Fibroblast of the aortic adventitia (primary cell): ENCODE data around the gene RCC1. TPM values are rescaled to one million over a fixed set of nuclear protein-coding genes. Genes with fewer than 3 reads are reported as not detected.

ENCODE experiments used
- DNase-seq: peaks from one replicate; pipeline ENCODE4 v3.0.0-alpha.2; 2010; ENCODE audit warnings: low read depth
- H3K4me3 ChIP-seq: 2 replicates; pipeline ENCODE4 v1.5.1; 2011; ENCODE audit warnings: low read depth, mild to moderate bottlenecking, control low read depth, low read length, moderate library complexity
- total RNA-seq: library from RNA; depleted of rRNA; stranded (reverse); fragments of >200 nt; gene quantifications from 2 replicates; pipeline ENCODE4 v1.2.3, GENCODE V29; 2012; ENCODE audit warnings: low replicate concordance
- TF ChIP-seq, protein P1 (sequence below): IDR thresholded peaks from 2 replicates; pipeline ENCODE4 v1.5.1; 2011; ENCODE audit warnings: mild to moderate bottlenecking, low read length, control low read depth, inconsistent platforms; ENCODE audit not compliant: insufficient read depth

The RCC1 gene
- total RNA-seq, 1 donor, result 28.8 TPM

DNA sequence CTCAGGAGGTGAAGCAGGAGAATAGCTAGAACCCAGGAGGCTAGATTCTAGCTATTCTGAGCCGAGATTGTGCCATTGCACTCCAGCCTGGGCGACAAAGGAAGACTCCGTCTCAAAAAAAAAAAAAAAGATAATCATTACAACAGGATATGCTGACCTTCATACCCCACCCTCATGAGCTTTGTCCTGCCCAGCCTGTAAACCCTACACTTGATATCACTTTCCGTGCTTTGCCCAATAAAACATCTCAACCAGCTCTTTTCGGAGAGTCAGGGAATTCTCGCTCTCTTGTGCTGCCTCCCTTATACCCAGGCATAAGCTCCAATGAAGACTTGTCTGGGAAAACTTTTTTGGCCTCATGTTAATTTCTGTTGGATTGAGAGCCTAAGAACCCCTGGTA, 45.5 kb downstream of the RCC1 start:
- no peak for DNase-seq
- H3K4me3 ChIP-seq, result no peak overlapping the region
- TF ChIP-seq, protein P1, sequence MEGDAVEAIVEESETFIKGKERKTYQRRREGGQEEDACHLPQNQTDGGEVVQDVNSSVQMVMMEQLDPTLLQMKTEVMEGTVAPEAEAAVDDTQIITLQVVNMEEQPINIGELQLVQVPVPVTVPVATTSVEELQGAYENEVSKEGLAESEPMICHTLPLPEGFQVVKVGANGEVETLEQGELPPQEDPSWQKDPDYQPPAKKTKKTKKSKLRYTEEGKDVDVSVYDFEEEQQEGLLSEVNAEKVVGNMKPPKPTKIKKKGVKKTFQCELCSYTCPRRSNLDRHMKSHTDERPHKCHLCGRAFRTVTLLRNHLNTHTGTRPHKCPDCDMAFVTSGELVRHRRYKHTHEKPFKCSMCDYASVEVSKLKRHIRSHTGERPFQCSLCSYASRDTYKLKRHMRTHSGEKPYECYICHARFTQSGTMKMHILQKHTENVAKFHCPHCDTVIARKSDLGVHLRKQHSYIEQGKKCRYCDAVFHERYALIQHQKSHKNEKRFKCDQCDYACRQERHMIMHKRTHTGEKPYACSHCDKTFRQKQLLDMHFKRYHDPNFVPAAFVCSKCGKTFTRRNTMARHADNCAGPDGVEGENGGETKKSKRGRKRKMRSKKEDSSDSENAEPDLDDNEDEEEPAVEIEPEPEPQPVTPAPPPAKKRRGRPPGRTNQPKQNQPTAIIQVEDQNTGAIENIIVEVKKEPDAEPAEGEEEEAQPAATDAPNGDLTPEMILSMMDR, result no peak

DNA sequence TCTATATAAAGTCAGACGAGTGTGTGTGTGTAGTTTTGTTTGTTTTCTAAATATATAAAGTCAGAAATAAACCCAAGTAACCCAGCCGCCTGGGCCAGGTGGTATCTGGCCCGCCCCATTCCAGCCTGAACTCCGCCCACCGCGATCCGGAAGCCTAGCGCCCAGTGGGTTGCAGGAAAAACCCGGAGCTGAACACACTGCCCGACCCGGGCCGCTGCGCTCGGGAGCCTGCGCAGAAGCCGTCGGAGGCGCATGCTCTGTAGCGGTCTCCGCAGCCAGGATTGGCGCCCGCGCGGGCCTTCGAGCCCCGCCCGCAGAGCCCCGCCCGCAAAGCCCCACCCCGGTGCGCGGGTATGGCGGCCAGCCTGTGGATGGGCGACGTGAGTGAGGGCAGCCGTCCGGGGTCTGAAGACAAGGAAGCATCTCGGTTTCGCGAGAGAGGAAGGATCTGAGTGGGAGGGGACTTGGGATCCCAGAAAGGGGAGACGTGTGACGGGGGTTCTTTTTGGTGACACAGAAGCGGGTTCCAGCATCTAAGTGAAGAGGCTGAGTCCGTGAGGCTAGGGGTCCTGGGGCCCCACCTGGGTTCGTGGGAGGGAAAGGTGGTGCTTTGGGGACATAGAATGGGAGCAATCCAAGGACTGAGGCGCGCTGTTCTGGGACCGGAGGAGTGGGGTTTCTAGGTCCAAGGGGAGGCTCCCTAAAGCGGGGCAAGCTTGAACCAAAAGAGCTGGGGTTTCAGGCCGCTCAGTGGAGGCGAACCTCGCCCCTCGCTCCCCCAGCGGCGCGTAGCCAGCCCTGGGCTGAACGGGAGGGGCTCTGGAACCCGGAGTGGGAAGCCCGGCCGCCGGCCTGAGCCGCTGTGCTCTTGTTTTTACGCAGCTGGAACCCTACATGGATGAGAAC, 47.2 kb downstream of the RCC1 start, which contains the start of gene TRNAU1AP:
Gene TRNAU1AP, plus strand, starts transcription at position 328 of the 906 bp plus-strand sequence. Its CDS starts 26 bp downstream, at position 354.
- DNase-seq, result peak; percentile 96
- H3K4me3 ChIP-seq, result peak within 1 kb of the TSS; percentile 97
- TF ChIP-seq, protein P1, result no peak

DNA sequence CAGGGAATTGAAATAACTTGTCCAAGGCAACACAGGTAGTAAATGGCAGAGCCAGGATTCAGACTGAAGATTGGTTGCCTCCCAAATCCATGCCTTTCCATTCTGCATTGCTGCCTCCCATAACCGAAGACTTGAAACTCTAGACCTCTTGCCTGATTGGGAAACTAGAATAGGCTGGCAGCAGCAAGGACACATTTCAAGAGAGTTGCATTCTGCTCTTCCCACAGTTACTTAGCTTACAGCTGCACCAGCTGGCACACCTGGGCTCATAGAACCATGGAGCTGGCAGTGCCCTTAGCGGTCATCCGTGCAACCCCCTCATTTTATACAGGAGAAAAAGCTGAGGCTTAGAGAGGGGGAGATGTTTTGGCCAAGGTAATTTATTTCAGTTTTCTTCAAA, 55.0 kb downstream of the RCC1 start:
- TF ChIP-seq, protein P1, result no peak
- no peak overlapping the region for H3K4me3 ChIP-seq
- DNase-seq, result no peak

DNA sequence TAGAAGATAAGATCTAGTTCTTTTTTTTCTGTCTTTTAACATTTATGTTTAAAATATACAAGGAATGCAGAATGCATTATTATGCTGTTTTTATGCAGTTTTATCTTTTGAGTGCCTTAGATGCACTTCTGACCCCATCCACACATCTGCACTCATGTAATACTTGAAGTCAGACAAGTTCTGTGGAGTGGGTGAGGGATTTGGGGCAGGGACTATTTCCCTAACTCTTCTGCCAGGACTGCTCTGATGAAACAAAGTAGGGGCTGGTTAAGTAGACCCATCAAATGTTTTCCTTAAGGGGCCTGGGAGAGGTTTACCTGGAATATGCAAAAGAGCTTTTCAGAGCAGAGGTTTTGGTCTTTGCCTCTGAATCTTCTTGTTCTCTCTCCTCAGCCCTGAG, 58.5 kb downstream of the RCC1 start:
- TF ChIP-seq, protein P1, result no peak
- DNase-seq, result no peak
- H3K4me3 ChIP-seq, result no peak overlapping the region

DNA sequence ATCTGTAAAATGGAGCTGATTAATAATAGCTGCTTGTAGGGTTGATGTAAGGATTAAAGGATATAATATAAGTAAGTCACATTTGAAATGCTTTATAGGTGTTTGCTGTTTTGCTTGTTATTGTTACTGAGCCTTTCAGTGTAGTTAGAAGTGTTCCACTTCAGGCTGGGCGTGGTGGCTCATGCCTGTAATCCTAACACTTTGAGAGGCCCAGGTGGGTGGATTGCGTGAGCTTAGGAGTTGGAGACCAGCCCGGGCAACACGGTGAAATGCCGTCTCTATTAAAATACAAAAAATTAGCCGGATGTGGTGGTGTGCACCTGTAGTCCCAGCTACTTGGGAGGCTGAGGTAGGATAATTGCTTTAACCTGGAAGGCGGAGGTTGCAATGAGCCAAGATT, 59.2 kb downstream of the RCC1 start:
- DNase-seq, result no peak

DNA sequence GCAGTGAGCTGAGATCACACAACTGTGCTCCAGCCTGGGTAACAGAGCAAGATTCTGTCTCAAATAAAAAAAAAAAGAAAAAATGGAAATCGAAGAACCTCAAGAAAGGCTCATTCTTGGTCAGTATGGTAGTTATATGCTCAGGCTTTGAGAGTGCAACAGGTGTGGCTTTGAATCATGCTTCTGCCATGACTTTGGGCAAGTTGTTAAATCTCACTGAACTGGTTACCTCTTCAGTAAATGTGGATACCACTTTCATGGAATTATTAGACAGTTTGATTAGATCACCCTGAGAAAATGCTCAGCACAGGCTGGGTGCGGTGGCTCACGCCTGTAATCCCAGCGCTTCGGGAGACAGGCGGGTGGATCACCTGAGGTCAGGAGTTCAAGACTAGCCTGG, 59.9 kb downstream of the RCC1 start:
- no peak for DNase-seq
- TF ChIP-seq, protein P1, result no peak
- no peak overlapping the region for H3K4me3 ChIP-seq

More for the DNA sequence above, 59.2 kb downstream of the RCC1 start:
- no peak overlapping the region for H3K4me3 ChIP-seq
- TF ChIP-seq, protein P1, result no peak
